ENCODE data around the gene HNRNPF. TPM values are rescaled to one million over a fixed set of nuclear protein-coding genes. Genes with fewer than 3 reads are reported as not detected.

HNRNPF gene
- total and polyA plus RNA-seq, 2 donors (not counting 3 experiments of a cell fraction or from before 2014, with no cell fraction given) = 144 to 230 TPM

DNA sequence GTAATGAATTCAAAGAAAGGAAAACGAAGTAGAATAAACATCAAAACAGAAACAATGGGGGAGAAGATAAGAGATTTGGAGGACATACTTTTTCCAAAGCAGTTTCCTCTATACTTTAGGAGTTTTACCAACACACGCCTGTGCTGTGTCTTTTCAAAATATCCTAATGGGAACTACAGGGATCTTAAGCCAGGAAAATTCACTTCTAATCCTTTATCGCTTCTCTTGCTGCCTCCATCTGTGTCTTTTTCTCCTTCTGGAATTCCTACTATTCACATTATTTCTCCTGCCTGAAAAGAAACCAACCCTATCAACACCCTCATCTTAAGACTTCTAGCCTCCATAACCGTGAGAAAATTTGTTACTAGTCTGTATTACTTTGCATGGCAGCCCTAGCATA is 6.8 kb downstream of the HNRNPF start:
- H3K9ac ChIP-seq (replicated peaks; ENCODE audit: extremely low read depth, insufficient read depth, low read length) = no peak overlapping the region
- no peaks in the 10 kb centered on the region for H3K9me1 ChIP-seq (replicated peaks; ENCODE audit: control insufficient read depth, extremely low read depth, insufficient read depth, low read length)
- H3K79me2 ChIP-seq (ENCODE audit: control insufficient read depth, insufficient read depth, low read length) = peaks cover 99% of the 10 kb centered on the region
- no peak overlapping the region for H3K4me3 ChIP-seq (replicated peaks in 1 of 3; ENCODE audit: insufficient read depth in 1 of 3, low read depth in 1 of 3, low read length in 3 of 3)
- ChIA-PET POLR2A (no interaction called here), CTCF (interaction anchor here (1.3 kb wide), 1 partner anchor 12 kb away, joined by 3 read pairs; no protein-coding TSS in a partner anchor)
- TF ChIP-seq EZH2 (IDR thresholded peaks at IDR 0.05; ENCODE audit: borderline replicate concordance, low read depth, low read length, severe bottlenecking) (no peak), GATA2 (IDR thresholded peaks at IDR 0.05; ENCODE audit: insufficient read depth, insufficient read length, low read depth, low read length) (no peak), POLR2A (IDR thresholded peaks at IDR 0.05; ENCODE audit: low read depth, low read length) (no peak), MYC (IDR thresholded peaks at IDR 0.05; ENCODE audit: low read depth, low read length) (no peak), FOS (IDR thresholded peaks at IDR 0.05; ENCODE audit: borderline replicate concordance, insufficient read depth, low read length) (no peak), POLR2AphosphoS5 (IDR thresholded peaks at IDR 0.05; ENCODE audit: insufficient read depth, low read depth, low read length) (no peak), JUN (IDR thresholded peaks at IDR 0.05; ENCODE audit: borderline replicate concordance, insufficient read depth, insufficient read length, low read depth) (no peak)
- TF ChIP-seq, protein P1, sequence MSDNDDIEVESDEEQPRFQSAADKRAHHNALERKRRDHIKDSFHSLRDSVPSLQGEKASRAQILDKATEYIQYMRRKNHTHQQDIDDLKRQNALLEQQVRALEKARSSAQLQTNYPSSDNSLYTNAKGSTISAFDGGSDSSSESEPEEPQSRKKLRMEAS (IDR thresholded peaks at IDR 0.05; ENCODE audit: insufficient read depth, insufficient read length) = no peak
- TF ChIP-seq, protein P2, sequence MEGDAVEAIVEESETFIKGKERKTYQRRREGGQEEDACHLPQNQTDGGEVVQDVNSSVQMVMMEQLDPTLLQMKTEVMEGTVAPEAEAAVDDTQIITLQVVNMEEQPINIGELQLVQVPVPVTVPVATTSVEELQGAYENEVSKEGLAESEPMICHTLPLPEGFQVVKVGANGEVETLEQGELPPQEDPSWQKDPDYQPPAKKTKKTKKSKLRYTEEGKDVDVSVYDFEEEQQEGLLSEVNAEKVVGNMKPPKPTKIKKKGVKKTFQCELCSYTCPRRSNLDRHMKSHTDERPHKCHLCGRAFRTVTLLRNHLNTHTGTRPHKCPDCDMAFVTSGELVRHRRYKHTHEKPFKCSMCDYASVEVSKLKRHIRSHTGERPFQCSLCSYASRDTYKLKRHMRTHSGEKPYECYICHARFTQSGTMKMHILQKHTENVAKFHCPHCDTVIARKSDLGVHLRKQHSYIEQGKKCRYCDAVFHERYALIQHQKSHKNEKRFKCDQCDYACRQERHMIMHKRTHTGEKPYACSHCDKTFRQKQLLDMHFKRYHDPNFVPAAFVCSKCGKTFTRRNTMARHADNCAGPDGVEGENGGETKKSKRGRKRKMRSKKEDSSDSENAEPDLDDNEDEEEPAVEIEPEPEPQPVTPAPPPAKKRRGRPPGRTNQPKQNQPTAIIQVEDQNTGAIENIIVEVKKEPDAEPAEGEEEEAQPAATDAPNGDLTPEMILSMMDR (IDR thresholded peaks at IDR 0.05; ENCODE audit: extremely low read depth in 1 of 2, insufficient read depth in 1 of 2, low read depth in 1 of 2, low read length in 2 of 2) = no peak
- no TSS peak for BruUV-seq (replicated peaks)
- H4K20me1 ChIP-seq (replicated peaks; ENCODE audit: control insufficient read depth, extremely low read depth, insufficient read depth, low read length) = peaks cover 5% of the 10 kb centered on the region
- peak overlapping the region; percentile 38 for H3K4me2 ChIP-seq (ENCODE audit: insufficient read depth, low read length)
- no peaks in the 10 kb centered on the region for H3K27me3 ChIP-seq (ENCODE audit: control insufficient read depth in 2 of 2, insufficient read depth in 2 of 2, low read length in 2 of 2)
- H3K4me1 ChIP-seq (ENCODE audit: control insufficient read depth, extremely low read depth, insufficient read depth, low read length) = peaks cover 53% of the 10 kb centered on the region
- H3K27ac ChIP-seq (ENCODE audit: insufficient read depth, low read depth, low read length) = no peak overlapping the region
- dilution Hi-C loops (cut with MboI; ENCODE audit: extremely low pct_ligation_motif_present, low sequenced_read_pairs) (no loop called here), intact Hi-C loops (cut with micrococcal nuclease) (no loop called here)
- H2AFZ ChIP-seq (ENCODE audit: low read depth, low read length) = no peak overlapping the region
- H3K36me3 ChIP-seq (ENCODE audit: control insufficient read depth in 2 of 2, extremely low read depth in 1 of 2, insufficient read depth in 2 of 2, low read length in 2 of 2) = peaks cover 0 to 2% of the 10 kb centered on the region in 2 experiments
- DNase-seq (ENCODE audit: low read depth, low spot score) (peak; percentile 22), FAIRE-seq (no peak)
- H3K9me3 ChIP-seq (replicated peaks; ENCODE audit: control insufficient read depth, insufficient read depth, low read length) = no peaks in the 10 kb centered on the region
